A673 (cell line): ENCODE data around the gene TAX1BP3. TPM values are rescaled to one million over a fixed set of nuclear protein-coding genes. Genes with fewer than 3 reads are reported as not detected.

ENCODE experiments used
- BruUV-seq: library from RNA; stranded (reverse); fragments of 400-500 nt; replicated peaks from 2 replicates; lab custom pipeline; 2021; lab: Mats Ljungman, UMichigan
- CTCF ChIA-PET: fragments of 300-600 bp; sonication (Branson Sonifier 250); formaldehyde crosslinking; loops from one replicate; lab custom pipeline; 2022; ENCODE audit warnings: antibody characterized with exemption; lab: Charles Lee
- POLR2A ChIA-PET: fragments of 300-600 bp; sonication (Branson Sonifier 250); formaldehyde crosslinking; loops from one replicate; lab custom pipeline; 2022; ENCODE audit warnings: antibody characterized with exemption; ENCODE audit not compliant: low non-redundant PET; lab: Charles Lee
- DNase-seq: peaks from one replicate; pipeline ENCODE4 v3.0.0-alpha.2; 2015; ENCODE audit warnings: low spot score
- H3K27ac ChIP-seq: fragments of 200-600 bp; sonication (generic); 2 replicates; pipeline ENCODE4 v1.5.1; 2016; ENCODE audit warnings: mixed run types, low read depth, mild to moderate bottlenecking, mixed read lengths, antibody characterized with exemption, low read length; ENCODE audit not compliant: poor library complexity, severe bottlenecking
- H3K27me3 ChIP-seq: fragments of 200-600 bp; sonication (generic); replicated peaks from 2 replicates; pipeline ENCODE4 v1.6.1; 2017; ENCODE audit warnings: mixed run types, low read depth, mild to moderate bottlenecking, mixed read lengths, antibody characterized with exemption, low read length; ENCODE audit not compliant: insufficient read depth, poor library complexity
- H3K36me3 ChIP-seq: fragments of 200-600 bp; sonication (generic); 2 replicates; pipeline ENCODE4 v1.6.1; 2016; ENCODE audit warnings: mixed run types, mild to moderate bottlenecking, mixed read lengths, antibody characterized with exemption, low read length; ENCODE audit not compliant: insufficient read depth, poor library complexity, severe bottlenecking
- H3K4me1 ChIP-seq: fragments of 200-600 bp; sonication (generic); 2 replicates; pipeline ENCODE4 v1.6.1; 2017; ENCODE audit warnings: mixed run types, mild to moderate bottlenecking, mixed read lengths, antibody characterized with exemption, low read length; ENCODE audit not compliant: insufficient read depth, poor library complexity, severe bottlenecking
- H3K4me3 ChIP-seq: fragments of 200-600 bp; sonication (generic); 2 replicates; pipeline ENCODE4 v1.5.1; 2016; ENCODE audit warnings: low read depth, mixed run types, mild to moderate bottlenecking, mixed read lengths, low read length; ENCODE audit not compliant: poor library complexity, severe bottlenecking
- H3K9me3 ChIP-seq: fragments of 200-600 bp; sonication (generic); 2 replicates; pipeline ENCODE4 v1.6.1; 2016; ENCODE audit warnings: mixed run types, low read depth, mild to moderate bottlenecking, mixed read lengths, antibody characterized with exemption, low read length; ENCODE audit not compliant: poor library complexity, severe bottlenecking
- CTCF ChIP-seq: fragments of 300-800, 200-600 bp; sonication (generic); conservative IDR thresholded peaks from 2 replicates; pipeline ENCODE4 v1.5.1; 2017; ENCODE audit warnings: low read depth, mild to moderate bottlenecking, antibody characterized with exemption, low read length, moderate library complexity, mixed read lengths
- EZH2 ChIP-seq: fragments of 200-600 bp; sonication (generic); IDR thresholded peaks from 2 replicates; pipeline ENCODE4 v1.6.1; 2017; ENCODE audit warnings: borderline replicate concordance, low read depth, mild to moderate bottlenecking, mixed read lengths, antibody characterized with exemption, low read length; ENCODE audit not compliant: poor library complexity, severe bottlenecking
- intact Hi-C: fragments of 100-400 bp; cut with micrococcal nuclease; formaldehyde crosslinking; loops from one replicate; pipeline ENCODE4 v1.10.0; 2022; ENCODE audit not compliant: unreplicated experiment
- total RNA-seq: library from RNA; stranded (reverse); gene quantifications from 2 replicates; pipeline ENCODE4 v1.2.3, GENCODE V29; 2021

TAX1BP3 gene
- total RNA-seq, 1 experiment from 2014 or later, result 92.5 TPM

- ChIA-PET POLR2A (no interaction called here), CTCF (no interaction called here)
- H3K27ac ChIP-seq, result no peak overlapping the region
These were observed 7.5 kb upstream of the TAX1BP3 start for GRCh38 chr17:3675886-3676285.

GRCh38 chr17:3672571-3672970 is 4.2 kb upstream of the TAX1BP3 start:
- Histone ChIP-seq H3K4me1 (peaks cover 7% of the 10 kb centered on the region), H3K36me3 (peaks cover 3% of the 10 kb centered on the region), H3K27ac (no peak overlapping the region), H3K27me3 (no peaks in the 10 kb centered on the region), H3K9me3 (no peaks in the 10 kb centered on the region), H3K4me3 (no peak overlapping the region)
- no peak for DNase-seq
- ChIA-PET CTCF (no interaction called here), POLR2A (no interaction called here)
- no TSS peak for BruUV-seq
- intact Hi-C loops, result no loop called here
- no peak for TF ChIP-seq EZH2
- TF ChIP-seq CTCF, result no peak

More at GRCh38 chr17:3675886-3676285, 7.5 kb upstream of the TAX1BP3 start:
- H3K9me3 ChIP-seq, result no peaks in the 10 kb centered on the region
- no peaks in the 10 kb centered on the region for H3K36me3 ChIP-seq
- no peak for DNase-seq
- H3K4me3 ChIP-seq, result no peak overlapping the region
- BruUV-seq, result no TSS peak
- TF ChIP-seq CTCF, result no peak
- TF ChIP-seq EZH2, result no peak
- intact Hi-C loops, result no loop called here
- no peaks in the 10 kb centered on the region for H3K4me1 ChIP-seq
- H3K27me3 ChIP-seq, result peaks cover 7% of the 10 kb centered on the region

GRCh38 chr17:3669548-3669947 is 1.2 kb upstream of the TAX1BP3 start:
- POLR2A ChIA-PET, result no interaction called here
- H3K27me3 ChIP-seq, result no peaks in the 10 kb centered on the region
- intact Hi-C loops, result no loop called here
- H3K36me3 ChIP-seq, result peaks cover 3% of the 10 kb centered on the region
- peaks cover 7% of the 10 kb centered on the region for H3K4me1 ChIP-seq
- TF ChIP-seq CTCF (no peak), EZH2 (no peak)
- CTCF ChIA-PET, result no interaction called here
- no peaks in the 10 kb centered on the region for H3K9me3 ChIP-seq
- H3K27ac ChIP-seq, result peak overlapping the region; percentile 92
- no TSS peak for BruUV-seq
- peak; percentile 44 for DNase-seq
- peak overlapping the region; percentile 100 for H3K4me3 ChIP-seq
